ENCODE results near the gene SERTAD4.

SERTAD4 gene

GRCh38 chr1:210250998-210251679, 18.5 kb downstream of the SERTAD4 start:
- Histone ChIP-seq H3K9ac (peak overlapping the region; percentile 64 to 93 (median 88); a peak in 21 of 22 replicates), H3K27ac (peak overlapping the region in 10 of 11 experiments; percentile 49 to 96 (median 92); a peak in 19 of 22 replicates), H3K4me2 (peak overlapping the region; percentile 88 to 99 (median 95))

DNA sequence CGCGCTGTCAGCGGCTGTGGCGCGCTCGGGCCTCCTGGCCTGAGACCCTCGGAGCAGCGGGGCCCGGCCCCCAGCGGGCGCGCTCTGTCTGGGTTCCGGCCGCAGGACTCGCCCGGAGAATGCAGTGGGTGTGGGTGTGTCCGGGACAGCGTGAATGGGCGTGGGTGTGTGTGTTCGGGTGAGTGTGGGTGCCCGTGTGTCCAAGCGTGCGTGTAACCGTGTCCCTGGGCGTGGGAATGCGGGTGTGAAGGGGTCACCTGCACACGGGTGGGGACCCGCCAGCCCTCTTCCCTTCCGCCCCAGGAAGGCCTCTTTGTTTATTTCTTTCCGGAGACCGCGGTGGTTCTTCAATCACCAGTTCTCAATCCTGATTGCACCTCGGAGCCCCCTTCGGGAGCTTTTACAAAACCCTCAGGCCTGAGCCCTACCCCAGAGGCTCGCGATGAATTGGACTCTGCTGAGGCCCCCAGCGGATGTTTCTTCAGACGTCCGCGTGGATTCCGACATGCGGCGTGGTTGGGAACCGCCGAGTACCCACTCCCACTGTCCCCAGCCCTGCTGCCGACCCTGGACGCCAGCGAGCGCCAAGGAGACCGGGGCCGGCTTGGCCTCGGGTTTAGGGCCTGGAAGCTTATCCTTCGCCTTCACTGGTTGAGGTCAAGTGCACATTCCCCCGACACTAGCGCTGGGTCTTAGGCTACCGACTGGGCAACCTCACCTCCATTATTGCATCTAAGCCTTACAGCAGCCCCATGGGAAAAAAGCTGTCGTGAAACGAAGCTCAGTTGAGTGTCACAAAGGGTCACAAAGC, 19.3 kb downstream of the SERTAD4 start:
- peak overlapping the region; percentile 88 to 99 (median 95) for H3K4me2 ChIP-seq
- H3K36me3 ChIP-seq, result no peaks in the 10 kb centered on the region
- H3K27me3 ChIP-seq, result peaks cover 0 to 31% (median 0%) of the 10 kb centered on the region in 11 experiments; a peak in 5 of 22 replicates
- H3K27ac ChIP-seq, result peak overlapping the region in 10 of 11 experiments; percentile 49 to 96 (median 92); a peak in 19 of 22 replicates
- peak overlapping the region; percentile 61 to 80 (median 69) for H3K4me3 ChIP-seq
- H4K20me1 ChIP-seq, result no peaks in the 10 kb centered on the region
- peak overlapping the region; percentile 64 to 93 (median 88); a peak in 21 of 22 replicates for H3K9ac ChIP-seq
- no peaks in the 10 kb centered on the region for H3K9me3 ChIP-seq (replicated peaks in 1 of 11)
- no peak for TF ChIP-seq Cebpa-rat (IDR thresholded peaks at IDR 0.05)
- H3K4me1 ChIP-seq, result peaks cover 27 to 60% (median 50%) of the 10 kb centered on the region in 10 experiments

More at GRCh38 chr1:210250998-210251679, 18.5 kb downstream of the SERTAD4 start:
- no peak for TF ChIP-seq Cebpa-rat (IDR thresholded peaks at IDR 0.05)
- H3K9me3 ChIP-seq (replicated peaks in 1 of 11), result no peaks in the 10 kb centered on the region
- H3K4me1 ChIP-seq, result peaks cover 35 to 67% (median 58%) of the 10 kb centered on the region in 10 experiments
- peak overlapping the region; percentile 61 to 80 (median 69) for H3K4me3 ChIP-seq
- peaks cover 0 to 31% (median 0%) of the 10 kb centered on the region in 11 experiments; a peak in 5 of 22 replicates for H3K27me3 ChIP-seq
- no peaks in the 10 kb centered on the region for H4K20me1 ChIP-seq
- no peaks in the 10 kb centered on the region for H3K36me3 ChIP-seq

GRCh38 chr1:210252621-210253051, 20.0 kb downstream of the SERTAD4 start:
- Histone ChIP-seq H3K4me3 (peak overlapping the region; percentile 61 to 80 (median 69)), H3K4me1 (peaks cover 27 to 59% (median 48%) of the 10 kb centered on the region in 10 experiments), H3K36me3 (no peaks in the 10 kb centered on the region), H3K9ac (peak overlapping the region in 10 of 11 experiments; percentile 73 to 93 (median 89); a peak in 17 of 22 replicates), H3K27me3 (peaks cover 0 to 31% (median 0%) of the 10 kb centered on the region in 11 experiments; a peak in 5 of 22 replicates), H4K20me1 (no peaks in the 10 kb centered on the region), H3K4me2 (peak overlapping the region; percentile 88 to 99 (median 95)), H3K27ac (peak overlapping the region in 9 of 11 experiments; percentile 76 to 96 (median 92); a peak in 17 of 22 replicates), H3K9me3 (replicated peaks in 1 of 11) (no peaks in the 10 kb centered on the region)
- no peak for TF ChIP-seq Cebpa-rat (IDR thresholded peaks at IDR 0.05)

- no peak for TF ChIP-seq Cebpa-rat (IDR thresholded peaks at IDR 0.05)
- Histone ChIP-seq H4K20me1 (no peaks in the 10 kb centered on the region), H3K27me3 (peaks cover 0 to 31% (median 0%) of the 10 kb centered on the region in 11 experiments; a peak in 5 of 22 replicates), H3K9ac (no peak overlapping the region), H3K27ac (no peak overlapping the region), H3K4me2 (peak overlapping the region in 2 of 11 experiments; percentile 93 to 98; a peak in 1 of 22 replicates), H3K4me1 (peaks cover 28 to 72% (median 54%) of the 10 kb centered on the region in 10 experiments), H3K4me3 (no peak overlapping the region), H3K36me3 (no peaks in the 10 kb centered on the region), H3K9me3 (replicated peaks in 1 of 11) (no peaks in the 10 kb centered on the region)
These were observed 21.7 kb downstream of the SERTAD4 start for GRCh38 chr1:210254298-210254697.

DNA sequence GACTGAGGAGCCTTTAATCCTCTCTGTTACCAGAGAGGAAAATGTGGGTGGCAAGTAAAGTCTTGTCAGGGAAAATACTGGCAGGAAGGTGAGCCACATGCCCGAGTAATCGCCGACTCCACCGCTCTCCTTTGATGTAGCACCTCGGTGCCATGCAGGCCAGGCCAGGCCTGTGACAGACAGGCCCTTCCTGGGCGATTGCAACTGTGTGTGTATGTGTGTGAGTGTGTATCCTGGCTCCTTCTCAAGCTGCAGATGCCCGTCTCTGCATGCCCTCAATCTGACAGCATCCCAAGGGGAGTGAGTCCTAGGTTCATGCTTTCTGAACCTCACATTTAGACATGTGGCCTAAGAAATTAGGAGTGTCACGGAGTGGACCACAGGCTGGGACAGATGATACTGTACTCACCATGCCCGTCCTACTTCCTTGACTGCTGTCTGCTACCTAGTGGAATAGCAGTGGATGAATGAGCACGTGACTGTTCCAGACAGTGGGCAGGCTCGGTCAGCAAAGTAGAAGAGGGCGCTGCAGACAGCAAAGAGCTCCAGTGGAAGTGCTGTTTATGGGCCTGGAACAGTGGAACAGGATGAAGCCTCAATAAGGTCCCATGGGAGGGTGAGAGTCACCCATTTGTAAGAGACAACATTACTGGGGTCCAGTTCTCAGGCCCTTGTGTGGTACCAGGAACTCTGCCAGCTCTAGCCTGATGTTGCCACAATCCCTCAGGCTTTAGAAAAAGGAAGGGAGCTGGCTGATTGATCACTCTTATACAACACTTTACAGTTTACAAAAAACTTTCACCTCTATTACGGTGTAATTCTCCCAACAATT, 25.3 kb downstream of the SERTAD4 start:
- Histone ChIP-seq H3K4me2 (peak overlapping the region in 9 of 11 experiments; percentile 32 to 75 (median 53); a peak in 18 of 22 replicates), H3K9ac (peak overlapping the region in 1 of 11 experiments; percentile 30; a peak in 1 of 22 replicates), H3K9me3 (replicated peaks in 1 of 11) (no peaks in the 10 kb centered on the region), H3K4me1 (peaks cover 6 to 58% (median 35%) of the 10 kb centered on the region in 10 experiments; a peak in 17 of 20 replicates), H3K36me3 (no peaks in the 10 kb centered on the region), H3K4me3 (no peak overlapping the region), H4K20me1 (no peaks in the 10 kb centered on the region), H3K27me3 (peaks cover 0 to 17% (median 0%) of the 10 kb centered on the region in 11 experiments; a peak in 5 of 22 replicates), H3K27ac (no peak overlapping the region)
- TF ChIP-seq Cebpa-rat (IDR thresholded peaks at IDR 0.05), result no peak

GRCh38 chr1:210259561-210259960, 27.0 kb downstream of the SERTAD4 start:
- H3K4me3 ChIP-seq, result no peak overlapping the region
- H4K20me1 ChIP-seq, result no peaks in the 10 kb centered on the region
- peaks cover 0 to 2% (median 0%) of the 10 kb centered on the region in 11 experiments; a peak in 1 of 22 replicates for H3K27me3 ChIP-seq
- no peaks in the 10 kb centered on the region for H3K36me3 ChIP-seq
- peaks cover 6 to 52% (median 27%) of the 10 kb centered on the region in 10 experiments; a peak in 17 of 20 replicates for H3K4me1 ChIP-seq
- H3K9ac ChIP-seq, result no peak overlapping the region
- no peak overlapping the region for H3K27ac ChIP-seq
- no peaks in the 10 kb centered on the region for H3K9me3 ChIP-seq (replicated peaks in 1 of 11)
- H3K4me2 ChIP-seq, result peak overlapping the region in 5 of 11 experiments; percentile 27 to 75 (median 46); a peak in 6 of 22 replicates
- no peak for TF ChIP-seq Cebpa-rat (IDR thresholded peaks at IDR 0.05)

- H3K27ac ChIP-seq, result no peak overlapping the region
- H3K9ac ChIP-seq, result no peak overlapping the region
- no peaks in the 10 kb centered on the region for H4K20me1 ChIP-seq
- H3K4me1 ChIP-seq, result peaks cover 6 to 52% (median 27%) of the 10 kb centered on the region in 10 experiments; a peak in 17 of 20 replicates
- no peaks in the 10 kb centered on the region for H3K36me3 ChIP-seq
- no peak overlapping the region for H3K4me3 ChIP-seq
- peak overlapping the region in 7 of 11 experiments; percentile 20 to 75 (median 38); a peak in 12 of 22 replicates for H3K4me2 ChIP-seq
- no peaks in the 10 kb centered on the region for H3K9me3 ChIP-seq (replicated peaks in 1 of 11)
- no peaks in the 10 kb centered on the region for H3K27me3 ChIP-seq
- TF ChIP-seq Cebpa-rat (IDR thresholded peaks at IDR 0.05), result no peak
These were observed 27.5 kb downstream of the SERTAD4 start for GRCh38 chr1:210260096-210260495.
